ENCODE data around the gene STAG3.
"Not testable (repeated sequence)": the region's sequence is repeated elsewhere in the genome, so short reads cannot be mapped to it uniquely, and the experiment has no call there.

STAG3 gene

GRCh38 chr7:100137851-100138760, 39.6 kb upstream of the STAG3 start:
- no peak for TF ChIP-seq CTCF (IDR thresholded peaks at IDR 0.05; ENCODE audit: insufficient read depth, low read depth, low read length, missing control alignments)
- H3K4me3 ChIP-seq (ENCODE audit: low read length): no peak overlapping the region
- DNase-seq (ENCODE audit: low read depth): no peak

DNA sequence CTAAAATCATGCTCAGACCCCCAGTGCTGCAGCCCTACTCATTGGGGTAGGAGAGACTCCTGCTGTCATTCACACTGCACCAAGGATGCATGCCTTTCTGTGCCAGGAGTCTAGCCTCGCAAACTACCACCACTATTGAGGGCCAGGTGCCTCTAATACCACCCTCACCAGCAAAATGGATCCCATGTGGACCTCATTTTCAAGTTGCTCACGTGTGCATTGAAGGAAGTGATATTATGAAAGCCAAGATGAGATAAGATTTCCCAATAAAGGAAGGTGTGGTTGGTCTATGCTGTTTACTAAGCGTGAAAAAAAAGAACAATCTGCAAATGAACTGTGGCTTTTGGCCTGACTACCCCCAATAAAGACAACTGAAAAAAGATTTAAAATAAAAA, 36.2 kb upstream of the STAG3 start:
- H3K4me3 ChIP-seq (ENCODE audit: low read length): no peak overlapping the region
- no peak for DNase-seq (ENCODE audit: low read depth)
- no peak for TF ChIP-seq CTCF (IDR thresholded peaks at IDR 0.05; ENCODE audit: insufficient read depth, low read depth, low read length, missing control alignments)

- DNase-seq (ENCODE audit: low read depth): no peak
- no peak for TF ChIP-seq CTCF (IDR thresholded peaks at IDR 0.05; ENCODE audit: insufficient read depth, low read depth, low read length, missing control alignments)
- H3K4me3 ChIP-seq (ENCODE audit: low read length): no peak overlapping the region
Measured at GRCh38 chr7:100142461-100142860, 35.3 kb upstream of the STAG3 start.

DNA sequence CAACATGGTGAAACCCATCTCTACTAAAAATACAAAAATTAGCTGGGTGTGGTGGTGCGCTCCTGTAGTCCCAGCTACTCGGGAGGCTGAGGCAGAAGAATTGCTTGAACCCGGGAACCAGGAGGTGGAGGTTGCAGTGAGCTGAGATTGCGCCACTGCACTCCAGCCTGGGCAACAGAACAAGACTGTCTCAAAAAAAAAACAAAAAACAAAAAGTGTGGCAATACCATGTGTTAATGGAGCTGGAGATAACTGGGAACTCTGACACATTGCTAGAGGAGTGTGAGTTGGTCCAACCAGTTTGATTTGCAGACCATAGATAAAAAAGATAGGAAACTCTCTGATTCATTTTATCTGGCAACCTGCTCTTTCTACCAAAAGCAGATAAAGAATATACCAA, 31.4 kb upstream of the STAG3 start:
- peak; percentile 86 for DNase-seq (ENCODE audit: low read depth)
- not testable (repeated sequence) for H3K4me3 ChIP-seq (ENCODE audit: low read length)

- no peak for DNase-seq (ENCODE audit: low read depth)
- no peak for TF ChIP-seq CTCF (IDR thresholded peaks at IDR 0.05; ENCODE audit: insufficient read depth, low read depth, low read length, missing control alignments)
- no peak overlapping the region for H3K4me3 ChIP-seq (ENCODE audit: low read length)
Measured at GRCh38 chr7:100147278-100147677, 30.4 kb upstream of the STAG3 start.

DNA sequence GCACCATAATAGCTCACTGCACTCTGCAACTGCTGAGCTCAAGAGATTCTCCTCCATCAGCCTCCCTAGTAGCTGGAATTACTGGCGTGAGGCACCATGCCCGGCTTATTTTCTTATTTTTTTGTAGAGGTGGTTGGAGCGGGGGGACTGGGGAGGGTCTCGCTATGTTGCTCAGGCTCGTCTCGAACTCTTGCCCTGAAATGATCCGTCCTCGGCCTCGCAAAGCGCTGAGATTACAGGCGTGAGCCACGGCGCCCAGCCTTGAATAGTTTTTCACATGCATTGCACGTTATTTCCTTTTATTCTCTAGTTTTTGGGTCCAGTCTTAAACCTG, 29.5 kb upstream of the STAG3 start:
- H3K4me3 ChIP-seq (ENCODE audit: low read length): peak overlapping the region; percentile 87
- no peak for TF ChIP-seq CTCF (IDR thresholded peaks at IDR 0.05; ENCODE audit: insufficient read depth, low read depth, low read length, missing control alignments)
- no peak for DNase-seq (ENCODE audit: low read depth)

DNA sequence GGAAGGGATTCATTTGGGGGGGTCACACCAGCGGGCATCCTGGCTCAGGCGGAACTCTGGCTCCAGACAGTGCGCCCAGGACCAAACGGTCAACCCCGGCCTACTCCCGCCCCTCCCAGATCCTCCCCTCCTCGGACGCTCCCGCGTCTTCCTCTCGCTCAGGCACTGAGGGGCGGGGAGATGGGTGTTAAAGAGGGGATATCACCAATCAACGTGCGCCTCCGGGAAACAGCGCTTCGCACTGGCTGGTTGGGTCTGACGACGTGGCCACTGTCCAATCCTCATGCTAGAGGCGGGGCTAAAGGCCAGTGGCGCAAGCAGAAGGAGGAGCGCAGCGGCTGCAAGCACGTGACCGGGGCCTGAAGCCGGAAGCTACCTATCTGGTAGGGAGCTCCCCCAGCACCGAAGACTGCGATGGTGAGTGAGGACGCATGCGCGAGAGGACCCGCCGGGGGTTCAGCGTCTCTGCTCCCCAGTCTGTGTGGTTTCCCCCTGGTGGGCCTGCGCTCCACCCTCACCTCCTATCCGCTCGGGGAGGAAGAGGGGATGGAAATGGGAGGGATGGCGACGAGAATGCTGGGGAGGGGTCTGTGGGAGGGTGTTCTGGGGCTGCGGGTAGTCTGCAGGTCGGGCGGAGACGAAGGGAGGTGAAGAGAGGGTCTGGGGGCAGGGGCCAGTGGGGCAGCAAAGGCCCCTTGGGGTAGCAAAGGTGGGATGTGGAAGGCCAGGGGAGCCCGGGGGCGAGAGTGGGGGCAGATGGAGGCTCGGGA, 29.0 kb upstream of the STAG3 start, which contains the start of gene LAMTOR4:
Gene LAMTOR4 (plus strand): TSS at position 360 of the 770 bp plus-strand sequence. CDS start 55 bp downstream, at position 415.
- peak within 1 kb of the TSS; percentile 87 for H3K4me3 ChIP-seq (ENCODE audit: low read length)
- peak; percentile 100 for DNase-seq (ENCODE audit: low read depth)
- no peak for TF ChIP-seq CTCF (IDR thresholded peaks at IDR 0.05; ENCODE audit: insufficient read depth, low read depth, low read length, missing control alignments)

All from epithelial cell of esophagus (primary cell).